ENCODE measurements around the gene KCNMB2.

DNA sequence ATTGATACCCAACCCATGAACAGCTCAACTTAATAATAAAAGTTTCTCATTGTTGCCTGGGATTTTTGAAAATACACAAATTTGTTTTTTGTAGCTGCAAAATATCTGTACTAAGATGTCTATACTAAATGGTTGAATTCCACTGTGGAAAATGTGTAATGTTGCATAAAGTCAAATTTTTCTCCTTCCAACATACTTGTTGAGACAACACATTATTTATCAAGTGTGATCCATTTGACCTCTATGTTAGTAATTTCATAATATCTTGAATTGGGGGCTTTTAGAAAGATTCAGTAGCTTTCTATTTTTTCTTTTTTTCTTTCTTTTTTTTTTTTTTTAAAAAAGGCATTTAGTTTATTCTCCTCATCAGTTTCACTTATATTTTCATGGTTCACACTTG, 88.0 kb downstream of the KCNMB2 start:
- no peak for TF ChIP-seq POLR2A (IDR thresholded peaks at IDR 0.05)
- TF ChIP-seq, protein P1, sequence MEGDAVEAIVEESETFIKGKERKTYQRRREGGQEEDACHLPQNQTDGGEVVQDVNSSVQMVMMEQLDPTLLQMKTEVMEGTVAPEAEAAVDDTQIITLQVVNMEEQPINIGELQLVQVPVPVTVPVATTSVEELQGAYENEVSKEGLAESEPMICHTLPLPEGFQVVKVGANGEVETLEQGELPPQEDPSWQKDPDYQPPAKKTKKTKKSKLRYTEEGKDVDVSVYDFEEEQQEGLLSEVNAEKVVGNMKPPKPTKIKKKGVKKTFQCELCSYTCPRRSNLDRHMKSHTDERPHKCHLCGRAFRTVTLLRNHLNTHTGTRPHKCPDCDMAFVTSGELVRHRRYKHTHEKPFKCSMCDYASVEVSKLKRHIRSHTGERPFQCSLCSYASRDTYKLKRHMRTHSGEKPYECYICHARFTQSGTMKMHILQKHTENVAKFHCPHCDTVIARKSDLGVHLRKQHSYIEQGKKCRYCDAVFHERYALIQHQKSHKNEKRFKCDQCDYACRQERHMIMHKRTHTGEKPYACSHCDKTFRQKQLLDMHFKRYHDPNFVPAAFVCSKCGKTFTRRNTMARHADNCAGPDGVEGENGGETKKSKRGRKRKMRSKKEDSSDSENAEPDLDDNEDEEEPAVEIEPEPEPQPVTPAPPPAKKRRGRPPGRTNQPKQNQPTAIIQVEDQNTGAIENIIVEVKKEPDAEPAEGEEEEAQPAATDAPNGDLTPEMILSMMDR (IDR thresholded peaks at IDR 0.05 in 4 of 5, conservative IDR thresholded peaks at IDR 0.05 in 1 of 5) = no peak

All from gastrocnemius medialis (tissue), 4 donors.